ENCODE results near the gene PTPRU.

PTPRU gene

GRCh38 chr1:29358183-29358582 is 121.9 kb downstream of the PTPRU start:
- DNase-seq = no peak
- no peaks in the 10 kb centered on the region for H3K9me3 ChIP-seq (replicated peaks; ENCODE audit: insufficient read depth, low read length)
- peaks cover 87% of the 10 kb centered on the region for H3K27me3 ChIP-seq (replicated peaks; ENCODE audit: insufficient read depth, low read length)
- H3K79me2 ChIP-seq (ENCODE audit: low read length) = no peaks in the 10 kb centered on the region
- H3K27ac ChIP-seq (ENCODE audit: low read length) = no peak overlapping the region
- TF ChIP-seq CTCF (IDR thresholded peaks at IDR 0.05; ENCODE audit: low read length) (no peak), EZH2 (optimal IDR thresholded peaks at IDR 0.05; ENCODE audit: low read depth, low read length) (no peak), EZH2phosphoT487 (IDR thresholded peaks at IDR 0.05; ENCODE audit: low read length) (no peak)
- no peak overlapping the region for H2AFZ ChIP-seq (ENCODE audit: low read length)
- no peaks in the 10 kb centered on the region for H3F3A ChIP-seq (ENCODE audit: insufficient read depth, low read length)
- no peaks in the 10 kb centered on the region for H3K4me1 ChIP-seq (ENCODE audit: low read length)
- H3K4me3 ChIP-seq (ENCODE audit: low read length) = no peak overlapping the region
- no peak overlapping the region for H3K9ac ChIP-seq (ENCODE audit: low read length)
- H3K4me2 ChIP-seq (ENCODE audit: low read depth, low read length) = no peak overlapping the region
- H3K9me2 ChIP-seq (replicated peaks; ENCODE audit: insufficient read depth, low read length) = no peaks in the 10 kb centered on the region
- H3K36me3 ChIP-seq (replicated peaks; ENCODE audit: insufficient read depth, low read length) = no peaks in the 10 kb centered on the region
- no peaks in the 10 kb centered on the region for H4K20me1 ChIP-seq (ENCODE audit: insufficient read depth, low read length)

GRCh38 chr1:29360768-29361167 is 124.4 kb downstream of the PTPRU start:
- Histone ChIP-seq H3K36me3 (replicated peaks; ENCODE audit: insufficient read depth, low read length) (no peaks in the 10 kb centered on the region), H3K9ac (ENCODE audit: low read length) (no peak overlapping the region), H3K4me3 (ENCODE audit: low read length) (no peak overlapping the region), H3K27me3 (replicated peaks; ENCODE audit: insufficient read depth, low read length) (peaks cover 91% of the 10 kb centered on the region), H3K27ac (ENCODE audit: low read length) (no peak overlapping the region), H4K20me1 (ENCODE audit: insufficient read depth, low read length) (no peaks in the 10 kb centered on the region), H2AFZ (ENCODE audit: low read length) (no peak overlapping the region), H3K9me3 (replicated peaks; ENCODE audit: insufficient read depth, low read length) (no peaks in the 10 kb centered on the region), H3K9me2 (replicated peaks; ENCODE audit: insufficient read depth, low read length) (no peaks in the 10 kb centered on the region), H3K4me1 (ENCODE audit: low read length) (no peaks in the 10 kb centered on the region), H3K79me2 (ENCODE audit: low read length) (no peaks in the 10 kb centered on the region), H3K4me2 (ENCODE audit: low read depth, low read length) (no peak overlapping the region), H3F3A (ENCODE audit: insufficient read depth, low read length) (no peaks in the 10 kb centered on the region)
- TF ChIP-seq EZH2phosphoT487 (IDR thresholded peaks at IDR 0.05; ENCODE audit: low read length) = no peak
- no peak for TF ChIP-seq CTCF (IDR thresholded peaks at IDR 0.05; ENCODE audit: low read length)
- TF ChIP-seq EZH2 (optimal IDR thresholded peaks at IDR 0.05; ENCODE audit: low read depth, low read length) = no peak
- no peak for DNase-seq

- H3K27me3 ChIP-seq (replicated peaks; ENCODE audit: insufficient read depth, low read length) = peaks cover 91% of the 10 kb centered on the region
- no peak overlapping the region for H3K4me2 ChIP-seq (ENCODE audit: low read depth, low read length)
- H3K9me2 ChIP-seq (replicated peaks; ENCODE audit: insufficient read depth, low read length) = no peaks in the 10 kb centered on the region
- H3K4me1 ChIP-seq (ENCODE audit: low read length) = no peaks in the 10 kb centered on the region
- no peak overlapping the region for H3K4me3 ChIP-seq (ENCODE audit: low read length)
- no peaks in the 10 kb centered on the region for H3F3A ChIP-seq (ENCODE audit: insufficient read depth, low read length)
- H3K27ac ChIP-seq (ENCODE audit: low read length) = no peak overlapping the region
- H3K36me3 ChIP-seq (replicated peaks; ENCODE audit: insufficient read depth, low read length) = no peaks in the 10 kb centered on the region
- no peak for DNase-seq
- no peaks in the 10 kb centered on the region for H4K20me1 ChIP-seq (ENCODE audit: insufficient read depth, low read length)
- TF ChIP-seq CTCF (IDR thresholded peaks at IDR 0.05; ENCODE audit: low read length) = no peak
- H2AFZ ChIP-seq (ENCODE audit: low read length) = no peak overlapping the region
- H3K79me2 ChIP-seq (ENCODE audit: low read length) = no peaks in the 10 kb centered on the region
- H3K9me3 ChIP-seq (replicated peaks; ENCODE audit: insufficient read depth, low read length) = no peaks in the 10 kb centered on the region
- H3K9ac ChIP-seq (ENCODE audit: low read length) = no peak overlapping the region
These were observed 125.4 kb downstream of the PTPRU start for GRCh38 chr1:29361686-29362085.
